ENCODE measurements around the gene LTBP1. TPM values are rescaled to one million over a fixed set of nuclear protein-coding genes. Genes with fewer than 3 reads are reported as not detected.

The LTBP1 gene
- total RNA-seq, 1 experiment from 2014 or later, result 12.5 TPM

GRCh38 chr2:33130544-33130943, 183.8 kb downstream of the LTBP1 start:
- Histone ChIP-seq H3K9me3 (ENCODE audit: control insufficient read depth, insufficient read depth, low read depth, low read length) (no peaks in the 10 kb centered on the region), H3K27ac (ENCODE audit: low read length) (no peak overlapping the region), H3K4me1 (ENCODE audit: control insufficient read depth, insufficient read depth, low read length) (peaks cover 9% of the 10 kb centered on the region), H3K36me3 (ENCODE audit: control insufficient read depth, insufficient read depth, low read length) (no peaks in the 10 kb centered on the region), H3K4me3 (ENCODE audit: low read depth in 2 of 2, low read length in 2 of 2) (no peak overlapping the region), H3K27me3 (ENCODE audit: control insufficient read depth, insufficient read depth, low read length) (no peaks in the 10 kb centered on the region)
- no peak for ATAC-seq
- intact Hi-C loops (cut with micrococcal nuclease; ENCODE audit: unreplicated experiment) (no loop called here), in situ Hi-C loops (cut with HindIII; ENCODE audit: low pct_unique_long_range_greater_than_20kb, low sequenced_read_pairs) (no loop called here)
- no peak for DNase-seq (ENCODE audit: low read depth, low spot score)
- no peak for TF ChIP-seq POLR2AphosphoS5 (IDR thresholded peaks at IDR 0.05; ENCODE audit: low read depth, low read length)
- no TSS peak for BruUV-seq (replicated peaks)
- CTCF ChIA-PET, result no interaction called here
- POLR2A ChIA-PET, result no interaction called here

- in situ Hi-C loops (cut with HindIII; ENCODE audit: low pct_unique_long_range_greater_than_20kb, low sequenced_read_pairs) (no loop called here), intact Hi-C loops (cut with micrococcal nuclease; ENCODE audit: unreplicated experiment) (no loop called here)
- ATAC-seq (no peak), DNase-seq (ENCODE audit: low read depth, low spot score) (no peak)
- no peaks in the 10 kb centered on the region for H3K36me3 ChIP-seq (ENCODE audit: control insufficient read depth, insufficient read depth, low read length)
- no peak for TF ChIP-seq SIN3A (IDR thresholded peaks at IDR 0.05; ENCODE audit: borderline replicate concordance, insufficient read depth, low read depth, low read length)
- ChIA-PET POLR2A (no interaction called here), CTCF (no interaction called here)
- H3K27ac ChIP-seq (ENCODE audit: low read length), result no peak overlapping the region
- H3K27me3 ChIP-seq (ENCODE audit: control insufficient read depth, insufficient read depth, low read length), result no peaks in the 10 kb centered on the region
- H3K9me3 ChIP-seq (ENCODE audit: control insufficient read depth, insufficient read depth, low read depth, low read length), result no peaks in the 10 kb centered on the region
- BruUV-seq (replicated peaks), result no TSS peak
- H3K4me1 ChIP-seq (ENCODE audit: control insufficient read depth, insufficient read depth, low read length), result peaks cover 9% of the 10 kb centered on the region
- no peak overlapping the region for H3K4me3 ChIP-seq (ENCODE audit: low read depth in 2 of 2, low read length in 2 of 2)
Observed at GRCh38 chr2:33131111-33131510, 184.4 kb downstream of the LTBP1 start.

GRCh38 chr2:33131749-33132148, 185.0 kb downstream of the LTBP1 start:
- POLR2A ChIA-PET, result no interaction called here
- no TSS peak for BruUV-seq (replicated peaks)
- no peaks in the 10 kb centered on the region for H3K27me3 ChIP-seq (ENCODE audit: control insufficient read depth, insufficient read depth, low read length)
- H3K27ac ChIP-seq (ENCODE audit: low read length), result no peak overlapping the region
- ATAC-seq, result no peak
- no peaks in the 10 kb centered on the region for H3K9me3 ChIP-seq (ENCODE audit: control insufficient read depth, insufficient read depth, low read depth, low read length)
- intact Hi-C loops (cut with micrococcal nuclease; ENCODE audit: unreplicated experiment), result no loop called here
- in situ Hi-C loops (cut with HindIII; ENCODE audit: low pct_unique_long_range_greater_than_20kb, low sequenced_read_pairs), result no loop called here
- TF ChIP-seq TCF7L2 (IDR thresholded peaks at IDR 0.05; ENCODE audit: low read depth, low read length) (no peak), CTCF (IDR thresholded peaks at IDR 0.05) (no peak), POLR2AphosphoS5 (IDR thresholded peaks at IDR 0.05; ENCODE audit: low read depth, low read length) (no peak), SIN3A (IDR thresholded peaks at IDR 0.05; ENCODE audit: borderline replicate concordance, insufficient read depth, low read depth, low read length) (no peak), REST (IDR thresholded peaks at IDR 0.05; ENCODE audit: insufficient read depth in 1 of 2, low read depth in 2 of 2, low read length in 1 of 2) (no peak)
- no peak for DNase-seq (ENCODE audit: low read depth, low spot score)
- no peaks in the 10 kb centered on the region for H3K36me3 ChIP-seq (ENCODE audit: control insufficient read depth, insufficient read depth, low read length)
- H3K4me1 ChIP-seq (ENCODE audit: control insufficient read depth, insufficient read depth, low read length), result peaks cover 9% of the 10 kb centered on the region
- H3K4me3 ChIP-seq (ENCODE audit: low read depth in 2 of 2, low read length in 2 of 2), result no peak overlapping the region
- CTCF ChIA-PET, result no interaction called here

Measured in Panc1 (cell line).